A673 (cell line): ENCODE results near the gene KCNG2.

Source experiments
- EZH2 ChIP-seq: fragments of 200-600 bp; sonication (generic); IDR thresholded peaks from 2 replicates; pipeline ENCODE4 v1.6.1; 2017; ENCODE audit warnings: borderline replicate concordance, low read depth, mild to moderate bottlenecking, mixed read lengths, antibody characterized with exemption, low read length; ENCODE audit not compliant: poor library complexity, severe bottlenecking
- TF ChIP-seq, protein P1 (sequence below): fragments of 300-800, 200-600 bp; sonication (generic); conservative IDR thresholded peaks from 2 replicates; pipeline ENCODE4 v1.5.1; 2017; ENCODE audit warnings: low read depth, mild to moderate bottlenecking, antibody characterized with exemption, low read length, moderate library complexity, mixed read lengths

DNA sequence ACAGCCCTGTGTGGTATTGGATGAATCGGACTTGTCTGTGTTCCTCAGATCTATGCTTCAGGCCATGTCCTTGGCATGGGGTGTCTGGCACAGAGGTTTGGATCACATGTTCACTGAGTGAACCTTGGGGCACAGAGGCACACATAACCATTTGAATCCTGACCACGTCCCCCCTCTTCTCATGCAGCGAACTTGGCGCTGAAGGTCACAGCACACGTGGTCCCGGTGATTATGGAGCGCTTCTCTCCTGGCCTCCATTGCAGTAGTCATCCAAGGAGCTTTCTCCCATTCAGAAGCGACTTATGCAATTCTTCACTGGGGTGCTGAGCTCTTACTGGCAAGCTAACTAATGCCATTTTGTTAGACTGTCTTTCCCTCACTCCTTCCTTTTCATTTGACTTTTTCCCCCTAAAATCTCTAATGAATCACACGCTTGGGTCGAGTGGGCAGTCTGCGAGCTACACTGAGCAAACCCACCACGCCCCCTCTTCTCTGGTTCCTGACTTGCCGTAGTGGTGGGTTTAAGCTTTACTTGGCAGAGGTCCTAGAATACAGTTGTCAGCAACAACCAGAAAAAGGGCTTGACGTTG, 59.4 kb downstream of the KCNG2 start:
- TF ChIP-seq, protein P1, sequence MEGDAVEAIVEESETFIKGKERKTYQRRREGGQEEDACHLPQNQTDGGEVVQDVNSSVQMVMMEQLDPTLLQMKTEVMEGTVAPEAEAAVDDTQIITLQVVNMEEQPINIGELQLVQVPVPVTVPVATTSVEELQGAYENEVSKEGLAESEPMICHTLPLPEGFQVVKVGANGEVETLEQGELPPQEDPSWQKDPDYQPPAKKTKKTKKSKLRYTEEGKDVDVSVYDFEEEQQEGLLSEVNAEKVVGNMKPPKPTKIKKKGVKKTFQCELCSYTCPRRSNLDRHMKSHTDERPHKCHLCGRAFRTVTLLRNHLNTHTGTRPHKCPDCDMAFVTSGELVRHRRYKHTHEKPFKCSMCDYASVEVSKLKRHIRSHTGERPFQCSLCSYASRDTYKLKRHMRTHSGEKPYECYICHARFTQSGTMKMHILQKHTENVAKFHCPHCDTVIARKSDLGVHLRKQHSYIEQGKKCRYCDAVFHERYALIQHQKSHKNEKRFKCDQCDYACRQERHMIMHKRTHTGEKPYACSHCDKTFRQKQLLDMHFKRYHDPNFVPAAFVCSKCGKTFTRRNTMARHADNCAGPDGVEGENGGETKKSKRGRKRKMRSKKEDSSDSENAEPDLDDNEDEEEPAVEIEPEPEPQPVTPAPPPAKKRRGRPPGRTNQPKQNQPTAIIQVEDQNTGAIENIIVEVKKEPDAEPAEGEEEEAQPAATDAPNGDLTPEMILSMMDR: no peak
- no peak for TF ChIP-seq EZH2
